Measurements from ENCODE around the gene PRKCE. TPM values are rescaled to one million over a fixed set of nuclear protein-coding genes. Genes with fewer than 3 reads are reported as not detected.

Gene PRKCE
- total RNA-seq, 1 experiment from 2014 or later = 17.7 TPM

- Mint-ChIP-seq H3K4me3 (ENCODE audit: low read depth, unreplicated experiment) (no peak overlapping the region), H3K27ac (ENCODE audit: unreplicated experiment) (no peak overlapping the region)
Measured at GRCh38 chr2:45617496-45617895, 34.0 kb upstream of the PRKCE start.

GRCh38 chr2:45622336-45623075, 29.0 kb upstream of the PRKCE start:
- intact Hi-C loops (cut with micrococcal nuclease; ENCODE audit: unreplicated experiment) = no loop called here
- no TSS peak for BruUV-seq (replicated peaks)
- no peak for DNase-seq
- CTCF ChIA-PET = no interaction called here
- no peaks in the 10 kb centered on the region for H3K36me3 Mint-ChIP-seq (ENCODE audit: insufficient read depth, unreplicated experiment)
- TF ChIP-seq CTCF (IDR thresholded peaks at IDR 0.05; ENCODE audit: unreplicated experiment) = no peak
- no peaks in the 10 kb centered on the region for H3K9me3 Mint-ChIP-seq (ENCODE audit: low read depth, unreplicated experiment)
- peaks cover 18% of the 10 kb centered on the region for H3K27me3 Mint-ChIP-seq (ENCODE audit: unreplicated experiment)
- no peak overlapping the region for H3K4me3 Mint-ChIP-seq (ENCODE audit: low read depth, unreplicated experiment)
- no peaks in the 10 kb centered on the region for H3K4me1 Mint-ChIP-seq (ENCODE audit: low read depth, unreplicated experiment)
- no peak overlapping the region for H3K27ac Mint-ChIP-seq (ENCODE audit: unreplicated experiment)

More at GRCh38 chr2:45617496-45617895, 34.0 kb upstream of the PRKCE start:
- BruUV-seq (replicated peaks) = no TSS peak
- intact Hi-C loops (cut with micrococcal nuclease; ENCODE audit: unreplicated experiment) = no loop called here
- Mint-ChIP-seq H3K36me3 (ENCODE audit: insufficient read depth, unreplicated experiment) (no peaks in the 10 kb centered on the region), H3K27me3 (ENCODE audit: unreplicated experiment) (no peaks in the 10 kb centered on the region), H3K4me1 (ENCODE audit: low read depth, unreplicated experiment) (peaks cover 2% of the 10 kb centered on the region), H3K9me3 (ENCODE audit: low read depth, unreplicated experiment) (no peaks in the 10 kb centered on the region)
- no peak for DNase-seq
- no peak for TF ChIP-seq CTCF (IDR thresholded peaks at IDR 0.05; ENCODE audit: unreplicated experiment)
- CTCF ChIA-PET = no interaction called here

- Mint-ChIP-seq H3K9me3 (ENCODE audit: low read depth, unreplicated experiment) (no peaks in the 10 kb centered on the region), H3K4me1 (ENCODE audit: low read depth, unreplicated experiment) (no peaks in the 10 kb centered on the region), H3K36me3 (ENCODE audit: insufficient read depth, unreplicated experiment) (no peaks in the 10 kb centered on the region), H3K4me3 (ENCODE audit: low read depth, unreplicated experiment) (no peak overlapping the region), H3K27me3 (ENCODE audit: unreplicated experiment) (peaks cover 18% of the 10 kb centered on the region), H3K27ac (ENCODE audit: unreplicated experiment) (no peak overlapping the region)
- DNase-seq = no peak
- intact Hi-C loops (cut with micrococcal nuclease; ENCODE audit: unreplicated experiment) = no loop called here
- BruUV-seq (replicated peaks) = no TSS peak
- CTCF ChIA-PET = no interaction called here
- no peak for TF ChIP-seq CTCF (IDR thresholded peaks at IDR 0.05; ENCODE audit: unreplicated experiment)
Measured at GRCh38 chr2:45623098-45623497, 28.4 kb upstream of the PRKCE start.

GRCh38 chr2:45625824-45626223, 25.7 kb upstream of the PRKCE start:
- intact Hi-C loops (cut with micrococcal nuclease; ENCODE audit: unreplicated experiment) = no loop called here
- CTCF ChIA-PET = no interaction called here
- Mint-ChIP-seq H3K27me3 (ENCODE audit: unreplicated experiment) (peaks cover 18% of the 10 kb centered on the region), H3K36me3 (ENCODE audit: insufficient read depth, unreplicated experiment) (no peaks in the 10 kb centered on the region), H3K4me1 (ENCODE audit: low read depth, unreplicated experiment) (no peaks in the 10 kb centered on the region), H3K9me3 (ENCODE audit: low read depth, unreplicated experiment) (no peaks in the 10 kb centered on the region), H3K4me3 (ENCODE audit: low read depth, unreplicated experiment) (no peak overlapping the region), H3K27ac (ENCODE audit: unreplicated experiment) (no peak overlapping the region)
- no peak for DNase-seq
- no peak for TF ChIP-seq CTCF (IDR thresholded peaks at IDR 0.05; ENCODE audit: unreplicated experiment)
- no TSS peak for BruUV-seq (replicated peaks)

Measured in Calu3 (cell line).